Stimulated activated CD8-positive, alpha-beta memory T cell treated with anti-CD3 and anti-CD28 coated beads, Interleukin-12 subunit alpha, Interleukin-12 subunit beta, amount 100 ng/mL, for 1 hour (primary cell): Measurements from ENCODE around the gene SMG6.
"Not testable (repeated sequence)": the region's sequence is repeated elsewhere in the genome, so short reads cannot be mapped to it uniquely, and the experiment has no call there.

Experiments used
- DNase-seq: peaks from one replicate; pipeline ENCODE4 v3.0.0-alpha.2; 2020; ENCODE audit warnings: low read depth

SMG6 gene

DNA sequence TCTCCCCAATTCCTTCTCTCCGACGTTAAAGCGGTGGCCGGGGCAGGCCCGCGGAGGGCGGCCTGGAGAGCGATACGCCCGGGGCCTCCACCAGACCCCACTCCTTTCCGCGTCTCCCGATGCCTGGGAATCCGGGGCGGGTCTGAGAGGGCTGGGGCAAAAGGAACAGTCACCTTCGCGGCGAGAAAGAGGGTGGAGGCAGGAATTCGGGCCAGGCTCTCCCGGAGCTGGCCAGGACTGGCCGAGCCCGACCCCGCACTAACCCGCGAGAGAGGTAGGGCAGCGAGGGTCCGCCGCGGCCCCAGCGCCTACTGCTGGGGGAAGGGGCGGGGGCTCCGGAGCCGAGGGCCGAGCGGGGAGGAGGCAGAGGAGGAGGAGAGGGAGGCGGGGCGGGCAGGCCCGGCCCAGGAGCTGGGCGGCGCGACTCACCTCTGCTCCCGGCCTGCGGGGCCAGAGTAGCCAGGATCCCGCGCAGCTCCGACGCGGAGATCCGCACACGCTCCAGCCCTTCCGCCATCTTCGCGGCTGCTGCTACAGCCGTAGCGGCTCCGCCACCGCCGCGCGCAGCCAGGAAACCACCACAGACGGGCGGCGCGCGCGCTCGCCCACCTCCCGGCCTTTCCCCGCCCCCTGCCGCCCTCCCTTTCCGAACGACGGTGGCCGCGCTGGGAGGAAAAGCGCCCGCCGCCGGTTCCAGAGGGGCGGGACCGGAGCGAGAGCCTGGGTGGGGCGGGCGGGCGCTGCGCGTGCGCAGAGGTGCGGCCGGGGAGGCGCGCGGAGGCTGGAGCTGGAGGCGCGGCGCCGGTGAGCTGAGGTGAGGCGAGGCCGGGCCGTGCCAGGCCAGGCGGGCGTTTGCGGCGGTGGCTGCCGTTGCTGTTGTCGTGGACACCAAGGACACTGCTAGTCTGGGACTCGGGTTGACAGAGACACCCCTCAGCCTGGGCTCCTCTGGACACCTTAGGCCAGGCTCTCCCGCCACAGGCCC lies at the start of gene SMG6, which contains the start of gene SRR:
Gene SMG6, minus strand, starts transcription at position 582 of the 985 bp plus-strand sequence. Its CDS starts 65 bp downstream, at position 517.
Gene SRR, plus strand, starts transcription at position 747 of the 985 bp plus-strand sequence. CDS start 11,611 bp downstream, outside the sequence.
- peak; percentile 90 for DNase-seq

DNA sequence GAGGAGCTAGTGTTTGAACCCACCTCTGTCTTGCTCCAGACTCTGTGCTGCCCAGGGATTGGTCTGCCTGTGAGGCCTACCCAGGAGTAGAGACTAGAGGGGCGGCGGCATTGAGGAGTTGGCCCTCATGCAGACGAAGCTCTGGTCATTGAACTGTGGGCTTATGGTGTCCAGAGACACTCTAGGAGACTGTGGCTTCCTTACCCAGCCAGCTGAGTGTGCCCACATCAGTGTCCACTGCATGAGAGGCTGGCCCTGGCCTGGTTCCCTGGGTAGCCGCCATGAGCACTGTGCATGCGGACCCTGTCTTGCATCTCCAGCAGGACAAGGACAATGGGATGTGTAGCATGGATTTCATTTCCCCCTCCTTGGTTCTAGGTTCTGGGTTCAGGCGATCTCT lies 47.7 kb upstream of the SMG6 start:
- DNase-seq = no peak

DNA sequence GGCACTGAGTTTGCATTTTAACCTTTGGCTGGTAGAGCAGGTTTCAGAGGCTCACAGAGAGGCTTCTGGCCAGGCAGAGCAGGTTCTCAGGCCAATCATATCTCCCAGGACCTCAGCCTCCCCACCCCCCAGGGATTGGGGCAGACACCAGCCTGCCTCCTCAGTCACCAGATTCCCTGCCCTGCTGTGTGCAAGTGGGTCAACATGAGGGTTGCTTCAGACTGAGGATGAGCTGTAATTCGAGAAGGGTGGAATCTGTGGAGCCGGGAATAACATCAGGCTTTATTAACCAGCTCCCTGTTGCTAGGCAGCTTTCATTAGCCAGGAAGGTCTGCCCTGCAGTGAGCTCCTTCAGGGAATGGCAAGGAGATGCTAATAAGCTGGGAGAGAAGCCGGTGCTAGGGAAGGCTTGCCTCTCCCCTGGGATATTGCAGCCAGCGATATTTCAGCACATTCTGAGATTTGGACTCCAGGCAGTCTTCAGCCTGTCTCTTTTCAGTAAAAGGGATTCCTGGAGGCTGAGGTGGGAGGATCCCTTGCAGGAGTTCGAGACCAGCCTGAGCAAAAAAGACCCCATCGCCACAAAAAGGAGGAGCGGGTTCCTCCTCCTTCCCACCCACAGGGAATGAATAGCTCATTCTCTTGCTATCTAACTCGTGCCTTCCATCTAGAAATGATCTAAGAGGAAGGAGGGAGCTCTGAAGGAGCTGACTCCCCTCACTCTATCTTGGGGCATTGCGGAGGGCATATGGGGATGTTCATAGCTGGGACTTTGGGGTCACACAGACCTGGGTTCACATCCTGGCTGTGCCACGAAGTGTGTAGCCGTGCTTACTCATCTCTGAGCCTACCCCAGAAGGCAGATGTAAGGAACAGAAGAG lies 44.5 kb upstream of the SMG6 start:
- no peak for DNase-seq

DNA sequence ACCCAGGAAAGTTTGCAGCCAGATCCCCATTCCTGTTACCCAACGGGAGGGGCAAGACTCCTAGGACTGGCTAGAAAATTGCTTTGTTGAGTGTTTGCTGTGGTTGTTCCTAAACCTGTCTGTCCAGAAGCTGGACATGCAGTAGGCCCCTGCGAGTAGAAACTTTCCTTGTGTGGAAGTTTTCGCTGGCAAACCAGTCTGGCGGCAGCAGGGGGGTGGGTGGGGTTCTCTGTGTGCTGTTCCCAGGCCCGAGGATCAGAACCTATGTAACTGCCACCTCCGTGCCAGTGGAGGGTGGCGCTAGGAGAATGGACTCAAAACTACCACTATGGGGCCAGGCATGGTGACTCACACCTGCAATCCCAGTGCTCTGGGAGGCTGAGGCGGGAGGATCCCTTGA lies 42.9 kb upstream of the SMG6 start:
- no peak for DNase-seq

DNA sequence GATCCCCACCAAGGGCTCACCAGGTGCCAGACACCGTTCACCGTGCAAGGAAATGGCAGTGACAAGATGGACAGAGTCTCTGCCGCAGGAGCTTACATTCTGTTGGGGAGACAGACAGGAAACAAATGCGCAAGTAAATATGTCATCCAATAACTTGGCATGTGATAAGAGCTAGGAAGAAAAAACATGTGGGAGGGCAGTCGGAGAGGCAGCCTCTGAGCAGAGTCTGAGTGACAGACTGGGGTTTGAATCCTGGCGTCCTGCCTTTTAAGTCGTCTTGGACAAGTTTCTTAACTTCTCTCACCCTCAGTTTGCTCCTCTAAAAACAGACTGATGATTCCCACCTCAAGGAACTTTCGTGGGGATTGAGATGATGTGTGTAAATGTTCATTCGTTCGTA lies 40.9 kb upstream of the SMG6 start:
- no peak for DNase-seq

DNA sequence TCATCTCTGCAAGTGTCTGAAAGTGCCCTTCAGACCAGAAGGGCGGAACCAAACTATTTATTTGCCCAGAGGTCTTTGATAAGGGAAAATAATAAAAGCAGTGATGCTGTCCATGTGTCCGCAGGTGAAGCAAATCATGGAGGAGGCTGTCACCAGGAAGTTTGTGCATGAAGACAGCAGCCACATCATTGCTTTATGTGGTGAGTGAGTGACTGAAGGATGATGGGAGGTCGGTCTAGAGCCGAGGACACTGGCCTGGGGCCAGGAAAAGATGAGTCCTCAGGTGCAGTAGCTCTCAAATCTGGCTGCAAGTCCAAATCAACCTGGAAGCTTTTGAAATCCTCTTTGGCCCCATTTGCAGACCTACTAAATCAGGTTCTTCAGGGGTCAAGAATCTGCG lies 39.8 kb upstream of the SMG6 start:
- peak; percentile 24 for DNase-seq

DNA sequence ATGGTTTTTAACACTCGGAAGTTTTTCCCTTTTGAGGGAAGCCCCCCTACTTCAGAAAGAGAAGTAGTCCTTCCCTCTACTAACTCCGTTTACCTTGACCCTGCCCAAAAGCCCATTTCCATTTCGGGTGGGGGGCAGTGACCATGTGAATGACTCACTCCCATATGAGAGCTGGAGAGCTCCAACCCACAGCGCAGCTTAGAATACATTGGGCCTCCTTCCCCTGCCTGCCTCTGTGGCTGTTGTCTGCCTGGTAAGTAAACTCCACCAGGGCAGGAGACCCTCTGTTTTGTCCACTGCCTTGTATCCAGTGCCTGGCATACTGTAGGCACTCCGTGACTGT lies 34.7 kb upstream of the SMG6 start:
- no peak for DNase-seq

DNA sequence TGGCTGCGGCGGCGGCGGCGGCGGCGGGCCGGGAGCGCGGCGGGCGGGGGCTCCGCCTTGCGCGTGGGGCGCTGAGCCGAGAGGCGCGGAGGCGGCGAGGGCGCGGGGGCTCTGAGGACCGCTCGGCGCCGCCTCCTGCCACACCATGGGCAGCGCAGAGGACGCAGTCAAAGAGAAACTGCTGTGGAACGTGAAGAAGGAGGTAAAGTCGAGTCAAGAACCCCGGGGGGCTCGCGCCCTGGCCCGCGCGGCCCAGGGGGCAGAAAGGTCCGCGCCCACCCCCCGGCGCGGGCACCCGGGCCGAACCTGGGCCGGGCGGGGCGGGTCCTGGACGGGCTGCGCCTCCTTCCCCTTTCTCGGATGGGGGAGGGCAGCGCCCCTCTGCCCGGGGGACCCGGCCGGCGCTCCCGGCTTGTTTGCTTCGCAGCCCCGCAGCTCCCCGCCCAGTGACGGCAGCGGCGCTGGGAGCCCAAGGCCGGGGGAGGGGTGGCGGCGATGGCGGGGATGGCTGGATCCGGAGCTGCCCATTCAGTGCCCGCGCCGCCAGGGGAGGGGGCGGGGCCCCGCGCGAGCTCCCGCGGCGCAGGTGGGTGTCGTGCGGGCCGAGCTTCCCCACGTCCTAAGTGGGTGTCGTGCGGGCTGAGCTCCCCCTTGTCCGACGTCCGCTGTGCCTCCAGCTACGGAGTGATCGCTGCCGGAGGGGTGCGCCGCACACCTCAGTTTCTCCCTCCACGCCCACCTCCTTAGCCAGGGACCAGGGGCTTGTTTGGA lies 34.1 kb upstream of the SMG6 start:
- DNase-seq = no peak

DNA sequence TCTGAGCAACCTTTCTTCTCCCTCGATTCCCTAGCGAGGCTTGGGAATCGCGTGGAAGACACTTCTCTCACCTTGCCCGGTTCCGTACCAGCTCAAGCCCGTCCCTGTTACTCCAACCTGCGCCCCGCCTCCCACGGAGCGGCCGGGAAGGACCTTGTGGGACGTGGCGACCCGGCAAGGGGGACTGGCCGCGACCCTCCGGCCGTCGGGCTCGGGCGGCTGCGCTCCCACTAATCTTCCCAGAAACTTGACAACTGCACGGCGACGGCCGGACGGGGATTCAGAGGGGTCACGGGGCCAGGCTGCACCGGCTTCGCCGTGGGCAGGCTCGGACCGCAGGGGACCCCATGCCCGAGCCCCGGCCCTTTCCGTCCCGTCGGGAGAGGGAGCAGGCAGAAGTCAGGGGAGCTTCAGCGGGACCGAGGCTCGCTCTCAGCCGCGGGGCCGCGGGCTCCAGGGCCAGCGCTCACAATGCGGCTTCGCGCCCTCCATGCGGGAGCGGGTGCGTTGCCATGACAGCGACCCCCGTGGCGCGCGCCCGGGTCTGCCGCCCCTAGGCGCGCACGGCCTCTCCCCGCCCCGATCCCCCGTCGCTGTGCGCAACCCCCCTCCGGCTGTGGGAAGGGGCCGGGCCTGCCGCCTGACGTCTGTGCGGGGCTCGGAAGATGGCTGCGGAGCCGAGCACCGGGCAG lies 33.4 kb upstream of the SMG6 start, which contains the start of gene SGSM2:
Gene SGSM2, plus strand, starts transcription at position 650 of the 692 bp plus-strand sequence. CDS start 188 bp downstream, outside the sequence.
- peak; percentile 45 for DNase-seq

DNA sequence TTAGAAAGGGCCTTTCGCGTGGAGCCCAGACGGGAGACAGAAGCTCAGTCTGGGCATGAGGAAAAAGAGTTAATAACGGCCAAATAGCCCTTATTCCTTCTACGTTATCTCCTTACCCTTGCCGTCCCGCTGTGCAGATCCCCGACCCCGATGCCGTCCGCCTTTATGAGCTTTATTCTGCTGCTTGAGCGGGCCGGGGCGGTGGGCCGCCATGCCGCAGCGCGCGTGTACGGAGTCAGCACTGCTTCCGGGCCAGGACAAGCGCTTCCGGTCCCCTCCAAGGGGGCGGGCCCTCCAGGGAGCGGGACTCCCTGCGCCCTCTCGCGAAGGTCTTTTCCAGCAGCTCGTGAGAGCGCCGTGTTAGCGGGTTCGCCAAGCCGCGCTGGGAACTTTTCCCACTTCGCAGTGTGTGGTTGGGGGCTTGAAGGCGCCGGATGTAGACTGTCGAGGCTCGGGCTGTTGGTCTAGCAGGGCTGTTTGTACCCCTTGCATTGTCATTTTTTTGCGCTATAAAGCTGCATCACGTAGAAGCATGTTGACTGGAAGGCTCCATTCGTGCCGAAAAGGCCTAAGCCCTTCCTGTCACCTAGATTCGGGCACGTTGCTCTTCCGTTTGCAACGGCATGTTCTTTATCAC lies 32.7 kb upstream of the SMG6 start, which contains the start of gene TSR1:
Gene TSR1, minus strand, starts transcription at position 243 of the 637 bp plus-strand sequence. Its CDS starts 30 bp downstream, at position 213.
- DNase-seq = peak; percentile 80

DNA sequence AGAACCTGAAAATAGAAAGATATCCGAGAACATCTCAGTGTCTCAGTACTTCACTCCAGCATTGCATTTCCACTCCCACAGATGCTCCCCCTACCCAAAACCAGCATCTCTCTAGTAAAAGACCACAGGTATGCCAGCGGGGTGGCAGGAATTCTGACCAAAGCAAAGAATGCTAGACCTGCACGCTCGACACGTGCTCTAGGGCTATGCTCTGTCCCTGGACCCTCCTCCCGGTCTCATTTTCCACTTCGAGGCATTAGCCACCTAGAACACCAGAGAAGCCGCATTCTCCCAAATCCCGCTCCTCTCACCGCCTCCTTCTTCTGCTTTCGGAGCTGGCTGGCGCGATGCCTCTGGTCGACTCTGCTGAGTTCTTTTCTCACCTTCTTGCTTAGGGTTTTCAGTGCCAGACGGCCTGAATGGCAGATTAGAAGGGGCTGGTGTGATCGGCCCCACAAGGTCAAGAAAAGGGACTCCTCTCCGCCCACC lies 32.2 kb upstream of the SMG6 start:
- DNase-seq = no peak

DNA sequence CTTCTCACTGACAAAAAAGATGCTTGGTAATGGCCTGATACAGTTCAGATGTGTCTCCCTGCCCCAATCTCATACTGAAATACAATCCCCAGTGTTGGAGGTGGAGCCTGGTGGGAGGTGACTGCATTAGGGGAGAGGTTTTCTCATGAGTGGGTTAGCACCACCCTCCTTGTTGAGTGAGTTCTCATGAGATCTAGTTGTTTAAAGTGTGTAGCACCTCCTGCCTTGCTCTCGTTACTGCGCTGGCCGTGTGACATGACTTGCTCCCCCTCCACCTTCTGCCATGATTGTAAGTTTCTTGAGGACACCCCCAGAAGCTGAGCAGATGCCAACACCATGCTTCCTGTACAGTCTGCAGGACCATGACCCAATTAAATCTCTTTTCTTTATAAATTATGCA lies 27.7 kb upstream of the SMG6 start:
- no peak for DNase-seq

DNA sequence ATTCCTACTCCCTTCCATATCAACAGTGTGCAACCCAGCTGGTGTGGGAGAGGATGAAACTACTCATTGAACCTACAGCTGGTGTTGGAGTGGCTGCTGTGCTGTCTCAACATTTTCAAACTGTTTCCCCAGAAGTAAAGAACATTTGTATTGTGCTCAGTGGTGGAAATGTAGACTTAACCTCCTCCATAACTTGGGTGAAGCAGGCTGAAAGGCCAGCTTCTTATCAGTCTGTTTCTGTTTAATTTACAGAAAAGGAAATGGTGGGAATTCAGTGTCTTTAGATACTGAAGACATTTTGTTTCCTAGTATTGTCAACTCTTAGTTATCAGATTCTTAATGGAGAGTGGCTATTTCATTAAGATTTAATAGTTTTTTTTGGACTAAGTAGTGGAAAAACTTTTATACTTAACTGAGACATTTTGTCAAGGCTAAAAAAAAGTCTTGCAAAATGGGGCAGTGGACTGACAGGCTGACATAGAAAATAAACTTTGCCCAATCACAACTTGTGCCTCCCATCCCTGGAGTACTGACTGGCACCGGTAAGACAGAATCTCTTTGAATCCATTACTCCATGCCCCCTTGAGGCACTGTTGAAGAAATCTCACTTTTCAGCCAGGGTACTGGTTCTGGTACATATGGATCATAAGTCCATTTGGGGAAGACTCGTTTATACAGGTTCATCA lies 20.2 kb upstream of the SMG6 start:
- DNase-seq = no peak

DNA sequence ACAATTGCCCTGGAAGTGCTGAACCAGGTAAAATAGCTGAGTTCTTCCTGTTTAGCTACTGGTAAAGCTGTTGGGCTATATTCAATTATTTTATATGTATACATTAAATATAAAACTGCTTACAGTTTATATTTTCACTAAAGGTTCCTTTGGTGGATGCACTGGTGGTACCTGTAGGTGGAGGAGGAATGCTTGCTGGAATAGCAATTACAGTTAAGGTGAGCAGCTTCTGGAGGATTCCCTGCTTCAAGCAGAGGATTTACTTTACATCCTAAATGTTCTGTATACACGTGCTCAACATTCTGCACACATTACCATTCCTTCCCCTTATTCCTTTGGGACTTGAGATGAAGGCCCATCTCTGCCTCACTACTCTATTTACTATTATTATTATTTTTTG lies 17.8 kb upstream of the SMG6 start:
- DNase-seq = no peak

DNA sequence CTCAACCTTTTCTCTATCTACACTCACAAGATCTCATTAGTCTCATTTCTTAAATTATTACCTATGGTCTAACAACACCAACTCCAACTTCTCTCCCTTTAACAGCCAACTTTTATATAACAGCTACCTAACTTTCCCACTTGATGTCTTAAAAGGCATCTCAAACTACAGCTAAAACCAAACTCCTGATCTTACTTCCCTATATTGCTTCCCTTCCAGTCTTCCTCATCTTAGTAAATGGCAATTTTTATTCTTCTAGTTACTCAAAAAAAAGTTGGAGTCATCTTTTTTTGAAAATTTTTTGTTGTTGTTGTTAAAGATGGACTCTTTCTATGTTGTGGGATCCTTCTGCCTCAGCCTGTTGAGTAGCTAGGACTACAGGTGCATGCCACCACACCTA lies 15.5 kb upstream of the SMG6 start:
- no peak for DNase-seq

DNA sequence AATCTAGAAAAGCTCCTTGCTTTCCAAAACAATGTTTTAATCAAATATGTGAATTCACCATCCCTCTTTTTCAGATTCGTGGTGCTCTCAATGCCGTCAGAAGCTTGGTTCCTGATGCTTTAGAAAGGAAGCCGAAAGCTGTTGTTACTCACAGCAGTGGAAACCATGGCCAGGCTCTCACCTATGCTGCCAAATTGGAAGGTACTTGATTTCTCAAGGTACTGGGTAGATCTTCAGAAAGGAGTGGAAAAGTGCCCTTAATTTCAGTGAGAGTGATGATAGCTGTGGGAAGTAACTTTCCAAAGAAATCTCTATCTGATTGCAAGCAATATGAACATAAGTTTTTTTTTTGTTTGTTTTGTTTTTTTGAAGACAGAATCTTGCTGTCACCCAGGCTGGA lies 14.2 kb upstream of the SMG6 start:
- DNase-seq = no peak

DNA sequence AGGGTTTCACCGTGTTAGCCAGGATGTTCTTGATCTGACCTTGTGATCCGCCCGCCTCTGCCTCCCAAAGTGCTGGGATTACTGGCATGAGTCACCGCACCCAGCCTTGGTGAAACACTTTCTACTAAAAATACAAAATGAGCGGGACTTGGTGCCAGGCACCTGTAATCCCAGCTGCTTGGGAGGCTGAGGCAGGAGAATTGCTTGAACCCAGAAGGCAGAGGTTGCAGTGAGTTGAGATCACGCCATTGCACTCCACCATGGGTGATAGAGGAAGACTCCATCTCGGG lies 13.3 kb upstream of the SMG6 start:
- not testable (repeated sequence) for DNase-seq

DNA sequence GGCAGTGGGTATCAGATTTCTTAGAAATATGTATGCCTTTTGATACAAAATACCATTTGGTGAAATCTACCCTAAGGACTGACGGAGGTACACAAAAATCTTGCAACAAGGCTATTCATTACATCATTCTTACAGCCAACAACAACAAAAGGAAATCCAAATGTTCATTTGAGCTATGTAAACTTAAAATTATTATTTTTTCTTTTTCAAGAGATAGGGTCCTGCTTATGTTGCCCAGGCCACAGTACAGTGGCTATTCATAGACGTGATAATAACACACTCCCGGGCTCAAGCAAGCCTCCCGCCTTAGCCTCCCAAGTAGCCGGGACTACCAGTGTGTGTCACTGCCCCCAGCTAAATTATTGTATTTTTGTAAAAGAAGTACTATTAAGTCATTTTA lies 9.2 kb upstream of the SMG6 start:
- no peak for DNase-seq

DNA sequence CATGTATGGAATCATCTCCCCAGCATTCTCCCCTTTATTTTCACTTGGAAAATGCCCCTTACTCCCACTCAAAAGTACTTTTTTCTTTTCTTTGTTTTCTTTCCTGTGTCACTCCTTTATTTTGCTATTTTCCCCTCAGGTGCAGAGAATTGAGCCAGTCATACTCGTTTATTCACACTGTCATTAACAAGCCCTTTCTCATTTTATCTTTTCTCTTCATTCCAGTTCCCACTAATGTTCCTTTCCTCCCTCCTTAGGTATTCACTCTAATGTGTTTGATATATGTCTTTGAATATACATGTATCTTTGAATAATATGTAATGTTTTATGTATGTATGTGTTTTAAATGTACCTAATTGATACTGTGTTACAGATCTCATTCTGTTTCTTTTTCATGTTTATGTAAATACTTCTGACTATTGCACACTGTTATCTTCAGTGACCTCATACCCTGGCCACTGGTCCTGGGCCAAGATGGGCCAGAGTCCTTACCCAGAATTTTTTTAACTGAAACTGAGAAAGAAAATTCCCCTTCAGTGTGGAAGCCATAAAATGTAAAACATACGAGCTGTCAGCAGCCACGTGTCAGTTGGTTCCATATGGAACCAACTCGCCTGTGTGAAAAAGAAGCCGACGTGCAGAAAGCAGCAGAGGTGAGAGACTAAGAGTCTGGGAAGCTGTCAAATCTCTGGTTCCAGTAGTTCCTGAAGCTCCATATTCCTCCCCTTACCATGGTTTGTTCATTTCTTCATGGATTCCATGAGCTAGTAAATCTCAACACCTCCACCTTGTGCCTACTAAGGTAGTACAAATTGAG lies 6.0 kb upstream of the SMG6 start:
- no peak for DNase-seq
